HepG2 (cell line): ENCODE measurements around the gene PURB. TPM values are rescaled to one million over a fixed set of nuclear protein-coding genes. Genes with fewer than 3 reads are reported as not detected.

Experiments
- CREB1 ChIP-seq, 2 experiments: fragments of 450-650 bp in 1 of 2; IDR thresholded peaks; 2 replicates each; pipeline ENCODE4 v1.6.1; 2016 to 2017; ENCODE audit warnings: control low read depth in 1 of 2, mild to moderate bottlenecking in 1 of 2, missing compliant biosample characterization in 1 of 2, missing genetic modification characterization in 1 of 2
- FOXK2 ChIP-seq: fragments of 450-650 bp; IDR thresholded peaks from 2 replicates; pipeline ENCODE4 v1.6.1; 2016
- HNRNPL ChIP-seq: fragments of 200-400 bp; formaldehyde crosslinking; IDR thresholded peaks from 2 replicates; pipeline ENCODE4 v1.6.1; 2017; ENCODE audit warnings: mild to moderate bottlenecking, low read depth, low read length
- ISX ChIP-seq: sonication (generic); formaldehyde crosslinking; conservative IDR thresholded peaks from 2 replicates; pipeline ENCODE4 v1.5.0; 2020; ENCODE audit warnings: missing genetic modification reagents
- KLF11 ChIP-seq: IDR thresholded peaks from 2 replicates; pipeline ENCODE4 v1.6.1; 2016; ENCODE audit warnings: missing compliant biosample characterization
- POLR2A ChIP-seq, 2 experiments: IDR thresholded peaks; 2 replicates each; pipeline ENCODE4 v1.6.1; 2011; ENCODE audit warnings: low read depth in 2 of 2, low read length in 2 of 2, mild to moderate bottlenecking in 1 of 2, moderate library complexity in 1 of 2; ENCODE audit not compliant: insufficient read depth in 1 of 2
- RBM39 ChIP-seq: fragments of 200-400 bp; formaldehyde crosslinking; IDR thresholded peaks from one replicate; pipeline ENCODE4 v1.6.1; 2018; ENCODE audit warnings: antibody characterized with exemption, mild to moderate bottlenecking, low read depth, low read length; ENCODE audit not compliant: poor library complexity, severe bottlenecking
- RCOR2 ChIP-seq: IDR thresholded peaks from 2 replicates; pipeline ENCODE4 v1.6.1; 2016; ENCODE audit warnings: missing biosample characterization, missing genetic modification reagents
- SIN3B ChIP-seq: fragments of 150-350 bp; IDR thresholded peaks from 2 replicates; pipeline ENCODE4 v1.6.1; 2014; ENCODE audit warnings: low read length
- SPEN ChIP-seq: sonication (generic); formaldehyde crosslinking; IDR thresholded peaks from 2 replicates; pipeline ENCODE4 v1.5.1; 2020; ENCODE audit warnings: low read depth, mild to moderate bottlenecking, missing genetic modification reagents
- THYN1 ChIP-seq: sonication (generic); formaldehyde crosslinking; IDR thresholded peaks from 2 replicates; pipeline ENCODE4 v1.8.1; 2023; ENCODE audit warnings: low read depth, mild to moderate bottlenecking, moderate library complexity, missing genetic modification reagents, borderline replicate concordance
- ZBTB7A ChIP-seq: sonication (generic); formaldehyde crosslinking; IDR thresholded peaks from 2 replicates; pipeline ENCODE4 v1.8.0; 2022; ENCODE audit warnings: mild to moderate bottlenecking, missing genetic modification reagents
- ZBTB8A ChIP-seq: sonication (generic); formaldehyde crosslinking; IDR thresholded peaks from 2 replicates; pipeline ENCODE4 v1.4.0; 2020; ENCODE audit warnings: mild to moderate bottlenecking, low read depth, missing genetic modification reagents, borderline replicate concordance
- ZC3H13 ChIP-seq: sonication (generic); formaldehyde crosslinking; IDR thresholded peaks from 2 replicates; pipeline ENCODE4 v1.8.1; 2023; ENCODE audit warnings: mild to moderate bottlenecking, missing genetic modification reagents, moderate library complexity
- ZNF501 ChIP-seq: sonication (generic); formaldehyde crosslinking; IDR thresholded peaks from 2 replicates; pipeline ENCODE4 v1.5.1; 2020; ENCODE audit warnings: mild to moderate bottlenecking, moderate library complexity, missing genetic modification reagents
- ZNF550 ChIP-seq: sonication (generic); formaldehyde crosslinking; IDR thresholded peaks from 2 replicates; pipeline ENCODE4 v1.4.0; 2020; ENCODE audit warnings: mild to moderate bottlenecking, missing genetic modification reagents, borderline replicate concordance
- ZNF552 ChIP-seq: sonication (generic); formaldehyde crosslinking; IDR thresholded peaks from 2 replicates; pipeline ENCODE4 v1.9.0; 2022; ENCODE audit warnings: missing genetic modification reagents, mild to moderate bottlenecking, borderline replicate concordance
- ZNF557 ChIP-seq: sonication (generic); formaldehyde crosslinking; IDR thresholded peaks from 2 replicates; pipeline ENCODE4 v1.4.0; 2020; ENCODE audit warnings: missing genetic modification reagents
- ZNF558 ChIP-seq: sonication (generic); formaldehyde crosslinking; IDR thresholded peaks from 2 replicates; pipeline ENCODE4 v1.9.0; 2022; ENCODE audit warnings: mild to moderate bottlenecking, missing genetic modification reagents, borderline replicate concordance
- ZZZ3 ChIP-seq: sonication (generic); formaldehyde crosslinking; IDR thresholded peaks from 2 replicates; pipeline ENCODE4 v1.4.0; 2020; ENCODE audit warnings: missing genetic modification reagents, mild to moderate bottlenecking, borderline replicate concordance
- polyA plus RNA-seq, 8 experiments: library from polyadenylated mRNA; depleted of rRNA in 3 of 8; stranded (reverse) in 7 of 8; unstranded in 1 of 8; fragments of >200 nt; fragmentation: Illumina TruSeq in 4 of 8; extraction: Trizol in 4 of 8; gene quantifications; 2 replicates each; pipeline versions ENCODE4 v1.2.1 to v1.2.3, GENCODE V29; 2011 to 2016; ENCODE audit warnings: low read depth in 4 of 8, missing spikeins in 1 of 8, mixed read lengths in 1 of 8; ENCODE audit not compliant: insufficient read depth in 1 of 8
- total RNA-seq, 5 experiments: library from RNA; depleted of rRNA; stranded (reverse); fragments of >200 nt; fragmentation: Illumina TruSeq; extraction: Trizol; gene quantifications; 2 replicates each; pipeline ENCODE4 v1.2.3, GENCODE V29; 2016; ENCODE audit warnings: low read depth in 1 of 5
- TF ChIP-seq, protein P1 (sequence below): IDR thresholded peaks from 2 replicates; pipeline ENCODE4 v1.6.1; 2016; ENCODE audit warnings: missing genetic modification reagents, missing compliant biosample characterization
- TF ChIP-seq, protein P2 (sequence below): sonication (generic); formaldehyde crosslinking; IDR thresholded peaks from 2 replicates; pipeline ENCODE4 v1.4.0; 2020; ENCODE audit warnings: missing genetic modification reagents
- TF ChIP-seq, protein P3 (sequence below): IDR thresholded peaks from 2 replicates; pipeline ENCODE4 v1.6.1; 2016; ENCODE audit warnings: missing compliant biosample characterization, missing genetic modification reagents, borderline replicate concordance
- TF ChIP-seq, protein P4 (sequence below): sonication (generic); formaldehyde crosslinking; IDR thresholded peaks from 2 replicates; pipeline ENCODE4 v1.5.1; 2020; ENCODE audit warnings: mild to moderate bottlenecking, missing genetic modification reagents, borderline replicate concordance
- TF ChIP-seq, protein P5 (sequence below): fragments of 450-650 bp; IDR thresholded peaks from 2 replicates; pipeline ENCODE4 v1.6.1; 2017

The PURB gene
- total and polyA plus RNA-seq, 2 of the 13 experiments (the other 11 are each of a cell fraction or from before 2014, with no cell fraction given), result 2.3 to 4.3 TPM

DNA sequence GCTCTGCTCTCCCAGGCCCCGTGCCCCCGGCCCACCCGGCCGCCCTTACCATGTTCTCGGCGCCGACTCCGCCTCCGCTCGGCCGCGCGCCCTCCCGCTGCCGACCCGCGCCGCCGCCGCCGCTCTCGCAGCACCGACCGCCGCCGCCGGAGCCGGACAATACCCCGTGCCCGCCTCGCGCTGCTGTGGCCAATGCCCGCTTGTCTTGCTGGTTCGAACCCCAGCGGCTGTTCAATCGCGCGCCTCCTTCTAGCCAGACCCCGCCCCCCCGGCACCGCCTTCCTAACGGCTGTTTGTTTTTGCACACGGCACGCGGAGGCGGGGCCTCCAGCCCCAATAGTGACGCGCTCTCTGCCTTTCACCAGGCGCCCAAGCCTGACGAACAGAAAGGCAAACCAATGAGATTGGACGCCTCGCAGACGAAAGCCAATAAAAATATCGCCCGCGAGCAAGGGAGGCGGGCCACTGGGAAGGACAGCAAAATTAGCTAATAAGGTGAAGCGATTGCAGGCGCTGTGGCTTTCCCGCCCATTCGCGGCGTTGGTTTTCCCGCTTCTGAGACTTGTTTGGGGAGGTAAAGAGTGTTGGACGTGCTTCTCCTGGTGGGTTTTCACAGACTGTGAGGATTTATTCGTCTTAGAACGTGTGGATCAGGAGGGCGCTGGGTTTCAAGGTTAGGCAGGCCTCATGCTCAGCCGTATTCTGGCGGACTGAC, 37.3 kb downstream of the PURB start, which contains the start of gene H2AZ2 (continued):
- no peak for TF ChIP-seq ZBTB8A (CRISPR knock-in tag)
- TF ChIP-seq THYN1 (CRISPR knock-in tag), result no peak
- TF ChIP-seq RBM39, result no peak
- TF ChIP-seq HNRNPL, result no peak
- TF ChIP-seq ZNF558 (CRISPR knock-in tag), result no peak
- TF ChIP-seq, protein P1, sequence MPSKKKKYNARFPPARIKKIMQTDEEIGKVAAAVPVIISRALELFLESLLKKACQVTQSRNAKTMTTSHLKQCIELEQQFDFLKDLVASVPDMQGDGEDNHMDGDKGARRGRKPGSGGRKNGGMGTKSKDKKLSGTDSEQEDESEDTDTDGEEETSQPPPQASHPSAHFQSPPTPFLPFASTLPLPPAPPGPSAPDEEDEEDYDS (CRISPR knock-in tag), result peak; percentile 77; the same call in 1 of the 2 replicates
- TF ChIP-seq, protein P2, sequence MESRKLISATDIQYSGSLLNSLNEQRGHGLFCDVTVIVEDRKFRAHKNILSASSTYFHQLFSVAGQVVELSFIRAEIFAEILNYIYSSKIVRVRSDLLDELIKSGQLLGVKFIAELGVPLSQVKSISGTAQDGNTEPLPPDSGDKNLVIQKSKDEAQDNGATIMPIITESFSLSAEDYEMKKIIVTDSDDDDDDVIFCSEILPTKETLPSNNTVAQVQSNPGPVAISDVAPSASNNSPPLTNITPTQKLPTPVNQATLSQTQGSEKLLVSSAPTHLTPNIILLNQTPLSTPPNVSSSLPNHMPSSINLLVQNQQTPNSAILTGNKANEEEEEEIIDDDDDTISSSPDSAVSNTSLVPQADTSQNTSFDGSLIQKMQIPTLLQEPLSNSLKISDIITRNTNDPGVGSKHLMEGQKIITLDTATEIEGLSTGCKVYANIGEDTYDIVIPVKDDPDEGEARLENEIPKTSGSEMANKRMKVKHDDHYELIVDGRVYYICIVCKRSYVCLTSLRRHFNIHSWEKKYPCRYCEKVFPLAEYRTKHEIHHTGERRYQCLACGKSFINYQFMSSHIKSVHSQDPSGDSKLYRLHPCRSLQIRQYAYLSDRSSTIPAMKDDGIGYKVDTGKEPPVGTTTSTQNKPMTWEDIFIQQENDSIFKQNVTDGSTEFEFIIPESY (CRISPR knock-in tag), result no peak
- no peak for TF ChIP-seq ZC3H13 (CRISPR knock-in tag)
- TF ChIP-seq SPEN (CRISPR knock-in tag), result peak; percentile 84
- TF ChIP-seq, protein P3, sequence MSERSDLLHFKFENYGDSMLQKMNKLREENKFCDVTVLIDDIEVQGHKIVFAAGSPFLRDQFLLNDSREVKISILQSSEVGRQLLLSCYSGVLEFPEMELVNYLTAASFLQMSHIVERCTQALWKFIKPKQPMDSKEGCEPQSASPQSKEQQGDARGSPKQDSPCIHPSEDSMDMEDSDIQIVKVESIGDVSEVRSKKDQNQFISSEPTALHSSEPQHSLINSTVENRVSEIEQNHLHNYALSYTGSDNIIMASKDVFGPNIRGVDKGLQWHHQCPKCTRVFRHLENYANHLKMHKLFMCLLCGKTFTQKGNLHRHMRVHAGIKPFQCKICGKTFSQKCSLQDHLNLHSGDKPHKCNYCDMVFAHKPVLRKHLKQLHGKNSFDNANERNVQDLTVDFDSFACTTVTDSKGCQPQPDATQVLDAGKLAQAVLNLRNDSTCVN, result no peak
- TF ChIP-seq RCOR2 (CRISPR knock-in tag), result no peak
- no peak for TF ChIP-seq ZNF552 (CRISPR knock-in tag)
- TF ChIP-seq, protein P4, sequence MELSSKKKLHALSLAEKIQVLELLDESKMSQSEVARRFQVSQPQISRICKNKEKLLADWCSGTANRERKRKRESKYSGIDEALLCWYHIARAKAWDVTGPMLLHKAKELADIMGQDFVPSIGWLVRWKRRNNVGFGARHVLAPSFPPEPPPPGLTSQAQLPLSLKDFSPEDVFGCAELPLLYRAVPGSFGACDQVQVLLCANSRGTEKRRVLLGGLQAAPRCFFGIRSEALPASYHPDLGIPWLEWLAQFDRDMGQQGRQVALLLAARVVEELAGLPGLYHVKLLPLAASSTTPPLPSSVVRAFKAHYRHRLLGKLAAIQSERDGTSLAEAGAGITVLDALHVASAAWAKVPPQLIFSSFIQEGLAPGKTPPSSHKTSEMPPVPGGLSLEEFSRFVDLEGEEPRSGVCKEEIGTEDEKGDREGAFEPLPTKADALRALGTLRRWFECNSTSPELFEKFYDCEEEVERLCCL (CRISPR knock-in tag), result peak; percentile 7; the same call in 1 of the 2 replicates
- TF ChIP-seq SIN3B, result no peak
- TF ChIP-seq ZNF550, result no peak
- peak; percentile 91 for TF ChIP-seq CREB1 (IDR thresholded peaks at IDR 0.05)
- TF ChIP-seq CREB1 (CRISPR knock-in tag; IDR thresholded peaks at IDR 0.05), result peak; percentile 93
- TF ChIP-seq ZZZ3 (CRISPR knock-in tag), result peak; percentile 47; the same call in 1 of the 2 replicates
- TF ChIP-seq, protein P5, sequence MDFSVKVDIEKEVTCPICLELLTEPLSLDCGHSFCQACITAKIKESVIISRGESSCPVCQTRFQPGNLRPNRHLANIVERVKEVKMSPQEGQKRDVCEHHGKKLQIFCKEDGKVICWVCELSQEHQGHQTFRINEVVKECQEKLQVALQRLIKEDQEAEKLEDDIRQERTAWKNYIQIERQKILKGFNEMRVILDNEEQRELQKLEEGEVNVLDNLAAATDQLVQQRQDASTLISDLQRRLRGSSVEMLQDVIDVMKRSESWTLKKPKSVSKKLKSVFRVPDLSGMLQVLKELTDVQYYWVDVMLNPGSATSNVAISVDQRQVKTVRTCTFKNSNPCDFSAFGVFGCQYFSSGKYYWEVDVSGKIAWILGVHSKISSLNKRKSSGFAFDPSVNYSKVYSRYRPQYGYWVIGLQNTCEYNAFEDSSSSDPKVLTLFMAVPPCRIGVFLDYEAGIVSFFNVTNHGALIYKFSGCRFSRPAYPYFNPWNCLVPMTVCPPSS, result no peak
- peak; percentile 81 to 89 for TF ChIP-seq POLR2A (IDR thresholded peaks at IDR 0.05; ENCODE audit: insufficient read depth in 1 of 2, low read depth in 2 of 2, low read length in 2 of 2)
- TF ChIP-seq ZBTB7A, result no peak
- TF ChIP-seq ISX (CRISPR knock-in tag), result no peak
- 0 out of 2 replicates have a peak, but pooled peaks have one; percentile 30 for TF ChIP-seq FOXK2
- peak; percentile 38; the same call in 1 of the 2 replicates for TF ChIP-seq ZNF557 (CRISPR knock-in tag)
- TF ChIP-seq ZNF501, result no peak
- TF ChIP-seq KLF11 (CRISPR knock-in tag), result 0 out of 2 replicates have a peak, but pooled peaks have one; percentile 28
